HG02588 (cell line): ENCODE results near the gene ATG7.
"Not testable (repeated sequence)": the region's sequence is repeated elsewhere in the genome, so short reads cannot be mapped to it uniquely, and the experiment has no call there.

Source experiments
- ATAC-seq: cut with Tn5 transposase; IDR thresholded peaks from one replicate; pipeline ENCODE4 v1.9.1; 2021; ENCODE audit warnings: mild to moderate bottlenecking, moderate library complexity; ENCODE audit not compliant: unreplicated experiment

ATG7 gene

DNA sequence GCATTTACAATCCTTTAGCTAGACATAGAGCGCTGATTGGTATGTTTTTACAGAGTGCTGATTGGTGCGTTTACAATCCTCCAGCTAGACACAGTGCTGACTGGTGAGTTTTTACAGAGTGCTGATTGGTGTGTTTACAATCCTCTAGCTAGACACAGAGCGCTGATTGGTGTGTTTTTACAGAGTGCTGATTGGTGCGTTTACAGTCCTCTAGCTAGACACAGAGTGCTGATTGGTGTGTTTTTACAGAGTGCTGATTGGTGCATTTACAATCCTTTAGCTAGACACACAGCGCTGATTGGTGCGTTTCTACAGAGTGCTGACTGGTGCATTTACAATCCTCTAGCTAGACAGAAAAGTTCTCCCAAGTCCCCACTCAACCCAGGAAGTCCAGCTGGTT lies 76.7 kb downstream of the ATG7 start:
- ATAC-seq: not testable (repeated sequence)

DNA sequence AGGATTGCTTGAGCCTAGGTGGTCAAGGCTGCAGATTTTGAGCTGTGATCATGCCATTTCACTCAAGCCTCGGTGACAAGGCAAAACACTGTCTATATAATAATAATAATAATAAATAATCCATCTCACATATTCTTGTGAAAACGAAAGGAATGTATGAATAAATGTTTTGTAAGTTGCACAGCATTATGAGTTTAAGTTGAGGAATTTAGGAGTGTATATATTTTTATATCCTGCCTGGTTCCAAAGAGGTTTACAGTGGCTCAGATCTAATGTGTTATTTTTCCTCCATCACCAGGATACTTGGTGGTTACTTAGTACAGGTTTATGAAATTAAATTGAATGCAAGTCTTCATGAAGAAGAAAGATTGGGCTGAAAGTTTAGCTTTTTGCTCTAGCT lies 77.2 kb downstream of the ATG7 start:
- ATAC-seq: no peak

DNA sequence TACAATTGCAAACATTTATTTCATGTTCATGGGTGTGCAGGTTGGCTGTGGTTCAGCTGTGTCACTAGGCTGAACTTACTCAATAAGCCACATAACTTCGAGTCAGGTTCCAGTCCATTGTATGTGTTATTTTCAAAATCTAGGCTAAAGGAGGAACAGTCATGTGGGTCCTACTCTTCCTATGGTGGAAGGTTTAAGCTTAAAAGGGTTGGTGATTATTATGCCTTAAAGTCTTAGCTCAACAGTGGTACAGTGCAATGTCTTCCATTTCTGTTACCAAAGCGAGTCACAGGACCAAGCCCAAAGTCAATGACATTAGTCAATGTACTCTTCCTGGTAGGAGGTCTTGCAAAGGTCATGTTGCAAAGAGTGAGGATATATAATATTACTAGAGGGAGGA lies 78.2 kb downstream of the ATG7 start:
- no peak for ATAC-seq

DNA sequence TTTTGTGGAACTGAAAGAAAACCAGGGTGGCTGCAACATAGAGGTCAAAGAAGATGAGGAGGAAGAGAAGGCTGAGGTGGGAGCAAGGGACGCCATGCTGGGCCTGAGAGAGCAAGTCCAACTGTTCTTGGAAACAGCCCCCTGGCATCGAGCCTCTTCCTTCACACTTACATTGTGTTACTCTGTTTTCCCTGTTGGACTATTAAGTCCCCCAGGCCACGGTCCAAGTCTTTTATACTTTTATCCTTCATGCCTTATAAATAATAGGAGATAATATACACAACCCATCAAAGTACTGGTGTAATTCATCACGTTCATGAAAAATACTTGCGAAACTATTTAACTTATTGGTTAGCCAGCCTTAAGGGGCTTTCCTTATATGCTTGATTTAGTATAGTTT lies 79.3 kb downstream of the ATG7 start:
- ATAC-seq: no peak

DNA sequence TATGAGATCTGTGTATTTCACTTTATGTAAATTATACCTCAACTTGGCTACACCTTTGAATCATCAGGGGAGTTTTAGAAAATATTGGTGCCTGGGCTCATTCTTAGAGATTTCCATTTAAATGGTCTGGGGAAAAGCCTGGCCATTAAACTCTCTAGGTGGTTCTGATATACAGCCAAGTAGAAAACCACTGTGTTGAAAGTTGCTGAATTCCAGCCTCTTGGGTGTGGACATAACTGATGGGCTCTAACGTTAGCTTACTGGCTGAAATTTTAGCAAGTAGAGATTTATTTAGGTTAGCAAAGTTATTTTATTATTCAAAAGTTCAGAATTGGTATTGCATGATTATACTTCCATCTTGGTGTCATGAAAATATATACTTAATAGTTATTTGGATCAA lies 84.1 kb downstream of the ATG7 start:
- ATAC-seq: no peak

DNA sequence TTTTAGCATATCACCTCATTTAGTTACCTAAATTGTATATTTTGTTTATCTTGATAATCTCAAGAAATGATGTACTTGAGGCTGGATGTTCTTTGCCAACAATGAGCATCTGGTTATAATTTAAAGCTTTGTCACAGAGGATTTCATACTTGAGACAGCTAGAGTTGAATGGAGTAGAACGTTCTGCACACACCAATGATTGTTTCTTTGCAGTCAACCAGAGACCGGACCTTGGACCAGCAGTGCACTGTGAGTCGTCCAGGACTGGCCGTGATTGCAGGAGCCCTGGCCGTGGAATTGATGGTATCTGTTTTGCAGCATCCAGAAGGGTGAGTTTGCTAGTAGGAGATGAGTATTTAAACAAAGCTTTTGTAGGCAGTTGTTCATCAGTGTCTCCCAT lies 90.4 kb downstream of the ATG7 start:
- no peak for ATAC-seq

DNA sequence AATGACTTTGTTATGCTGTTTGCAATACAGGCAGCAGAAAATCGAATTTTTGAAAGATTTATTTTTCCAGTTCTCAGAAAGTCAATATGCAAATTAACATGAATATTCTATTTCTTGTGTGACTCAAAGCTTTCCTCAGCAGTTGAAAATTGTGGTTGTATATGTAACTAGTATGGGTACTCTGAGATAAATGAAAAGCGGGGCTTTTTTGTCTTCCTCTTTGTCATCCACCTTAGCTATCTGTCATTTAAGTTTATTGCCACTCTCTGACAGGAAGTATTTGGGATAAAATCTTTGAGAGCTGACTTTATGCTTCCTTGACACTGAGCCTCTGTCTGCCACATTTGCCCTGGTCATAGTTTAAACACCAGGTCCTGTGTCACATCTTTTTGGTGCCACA lies 91.5 kb downstream of the ATG7 start:
- ATAC-seq: no peak

DNA sequence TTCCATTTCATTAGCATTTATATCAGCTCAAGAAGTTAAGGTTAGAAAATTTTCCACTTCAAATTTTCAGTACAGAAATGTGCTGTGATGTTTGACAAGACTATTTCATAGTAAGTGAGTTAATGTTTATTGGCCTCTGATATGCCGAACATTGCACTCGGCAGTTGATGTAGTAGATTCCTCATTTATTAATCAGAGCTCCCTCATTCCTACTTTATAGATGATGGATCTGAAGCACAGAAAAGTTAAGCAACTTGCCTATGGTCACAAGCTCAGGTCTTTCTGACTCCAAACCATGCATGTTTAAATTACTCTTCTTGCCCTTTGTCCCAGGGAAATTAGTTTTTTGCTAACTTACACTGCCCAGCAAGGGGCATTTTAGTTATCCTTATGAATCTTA lies 92.0 kb downstream of the ATG7 start:
- ATAC-seq: no peak

DNA sequence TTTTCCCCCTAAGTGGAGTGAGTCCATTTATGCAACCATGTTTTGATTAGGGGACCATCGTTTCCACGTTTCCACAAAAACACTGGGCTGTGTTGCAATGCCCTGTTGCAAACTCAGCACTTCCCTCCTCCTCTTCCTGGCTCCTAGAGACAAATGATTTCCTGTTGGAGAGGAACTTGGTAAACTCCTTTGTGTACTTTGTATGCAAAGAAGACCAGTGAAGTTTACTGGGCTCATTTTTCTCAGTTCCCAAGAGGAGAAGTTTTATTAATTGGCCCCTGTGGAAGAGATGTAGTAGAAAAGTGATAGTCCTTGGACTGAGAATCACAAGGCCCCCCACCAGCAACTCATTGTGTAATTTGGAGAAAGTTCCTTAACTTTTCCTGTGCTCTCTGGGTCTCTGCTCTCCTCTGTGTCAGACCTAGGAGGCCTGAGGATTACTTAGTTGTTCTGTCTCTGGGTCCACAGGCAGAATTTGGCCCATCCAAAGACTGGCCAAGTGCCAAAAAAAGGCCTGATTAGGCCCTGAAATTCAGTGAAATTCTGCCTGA lies 95.0 kb downstream of the ATG7 start:
- ATAC-seq: no peak

DNA sequence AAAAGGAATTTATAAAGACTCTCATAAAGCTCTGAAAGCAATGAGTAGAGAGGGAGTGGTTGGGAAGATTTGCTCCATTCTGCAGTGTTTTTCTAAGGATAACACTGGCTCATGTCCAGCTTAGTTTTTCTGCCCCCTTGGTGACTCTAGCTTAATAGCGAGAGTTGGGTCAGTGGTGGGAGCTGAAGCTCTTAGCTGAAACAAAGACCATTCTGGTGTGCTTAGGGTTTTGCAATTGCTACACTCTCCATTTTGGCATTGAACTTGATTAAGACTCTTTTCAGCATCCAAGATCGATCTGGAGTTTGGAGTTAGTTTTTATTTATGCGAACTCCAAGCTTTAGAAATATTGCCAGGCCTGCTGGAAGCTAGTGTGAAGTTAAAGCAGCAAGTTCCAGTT lies 98.0 kb downstream of the ATG7 start:
- ATAC-seq: no peak

DNA sequence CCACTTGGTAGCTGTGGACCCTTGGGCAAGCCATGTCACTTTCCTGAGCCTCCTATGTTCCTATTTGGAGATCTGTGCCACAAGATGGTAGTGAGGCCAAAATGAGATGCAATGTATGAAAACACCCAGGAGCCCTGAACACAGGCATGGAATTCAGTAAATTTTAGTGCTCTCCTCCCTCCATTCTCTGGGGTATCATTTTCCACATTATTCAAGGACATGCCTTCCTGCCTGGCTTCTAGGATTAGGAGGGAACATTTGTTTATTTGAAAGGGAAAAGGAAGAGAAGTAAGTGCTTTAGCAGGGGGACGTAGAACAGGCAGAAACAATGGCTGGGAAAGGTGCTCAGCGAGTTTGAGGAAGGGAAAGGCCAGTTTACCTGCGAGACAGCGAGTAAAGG lies 98.8 kb downstream of the ATG7 start:
- no peak for ATAC-seq

DNA sequence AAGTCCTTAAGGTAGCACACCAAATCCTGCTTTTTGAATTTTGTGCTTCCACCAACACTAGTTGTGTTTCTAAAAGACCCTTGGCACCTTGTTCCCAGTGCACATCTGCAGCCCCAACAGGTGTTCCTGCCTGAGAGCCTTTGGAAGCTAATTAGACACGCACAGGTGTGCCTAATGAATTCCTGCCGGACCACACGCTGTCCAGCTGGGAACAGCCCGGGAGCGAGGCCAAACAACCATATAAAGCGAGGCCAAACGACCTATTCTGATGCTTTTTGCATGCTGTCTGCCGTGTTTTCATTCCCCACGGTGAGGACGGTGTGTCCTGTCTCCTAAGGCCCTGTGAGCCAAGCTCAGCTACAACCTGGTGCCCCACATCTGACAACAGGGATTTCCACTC lies 99.5 kb downstream of the ATG7 start:
- ATAC-seq: no peak

DNA sequence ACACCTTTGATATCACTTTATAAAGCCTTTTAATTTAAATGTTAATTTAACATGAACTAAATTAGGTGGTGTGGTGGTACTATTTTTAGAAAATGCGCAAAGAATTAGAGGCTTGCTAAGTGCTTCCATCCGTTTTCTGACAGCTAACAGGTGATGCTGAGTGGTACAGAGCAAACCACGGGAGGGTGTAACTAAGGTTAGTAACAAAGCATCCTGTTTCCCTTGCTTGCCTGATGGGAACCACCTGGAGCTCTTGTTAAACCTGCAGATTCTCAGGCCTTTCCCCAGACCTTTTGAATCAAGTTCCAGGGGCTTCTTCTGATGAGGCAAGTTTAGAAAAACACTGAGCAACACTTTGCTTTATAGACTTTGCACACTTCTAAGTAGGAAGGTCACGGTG lies 101.0 kb downstream of the ATG7 start:
- no peak for ATAC-seq

DNA sequence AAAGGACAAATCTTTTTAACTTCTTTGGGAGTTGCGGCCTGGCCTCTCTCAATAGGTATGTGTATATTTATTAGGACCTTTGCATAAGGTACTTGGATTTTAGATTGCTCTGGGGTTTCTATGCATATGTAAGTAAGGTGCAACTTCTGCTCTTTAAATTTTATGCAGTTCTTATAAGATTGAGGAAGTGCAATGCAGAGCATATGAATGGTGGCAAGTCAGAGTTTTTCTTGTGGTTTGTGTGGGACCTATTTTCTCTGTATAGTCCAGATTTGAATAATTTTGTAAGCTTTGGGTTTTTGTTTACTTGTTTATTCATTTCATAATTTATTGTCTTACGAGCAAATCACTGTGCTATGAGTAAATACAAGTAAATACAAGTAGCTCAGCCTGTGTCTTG lies 101.5 kb downstream of the ATG7 start:
- ATAC-seq: no peak

DNA sequence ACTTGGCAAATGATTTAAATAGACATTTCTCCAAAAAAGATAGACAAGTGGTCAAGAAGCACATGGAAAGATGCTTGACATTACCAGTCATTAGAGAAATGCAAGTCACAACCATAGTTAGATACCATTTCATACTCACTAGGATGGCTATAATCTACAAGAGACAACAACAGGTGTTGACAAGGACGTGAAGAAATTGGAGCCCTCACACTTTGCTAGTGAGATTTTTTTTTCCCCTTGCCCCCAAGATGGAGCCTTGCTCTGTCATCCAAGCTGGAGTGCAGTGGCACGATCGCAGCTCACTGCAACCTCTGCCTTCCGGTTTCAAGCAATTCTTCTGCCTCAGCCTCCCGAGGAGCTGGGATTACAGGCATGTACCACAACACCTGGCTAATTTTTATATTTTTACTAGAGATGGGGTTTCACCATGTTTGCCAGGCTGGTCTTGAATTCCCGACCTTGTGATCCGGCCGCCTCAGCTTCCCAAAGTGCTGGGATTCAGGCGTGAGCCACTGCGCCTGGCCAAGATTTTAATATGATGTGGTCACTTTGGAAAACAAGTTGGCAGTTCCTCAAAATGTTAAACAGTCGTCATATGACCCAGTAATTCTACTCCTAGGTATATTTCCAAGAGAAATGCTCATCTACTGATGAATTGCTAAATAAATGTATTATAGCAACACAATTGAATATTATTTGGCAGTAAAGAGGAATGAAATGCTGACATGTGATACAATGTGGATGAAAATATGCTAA lies 103.3 kb downstream of the ATG7 start:
- ATAC-seq: no peak

DNA sequence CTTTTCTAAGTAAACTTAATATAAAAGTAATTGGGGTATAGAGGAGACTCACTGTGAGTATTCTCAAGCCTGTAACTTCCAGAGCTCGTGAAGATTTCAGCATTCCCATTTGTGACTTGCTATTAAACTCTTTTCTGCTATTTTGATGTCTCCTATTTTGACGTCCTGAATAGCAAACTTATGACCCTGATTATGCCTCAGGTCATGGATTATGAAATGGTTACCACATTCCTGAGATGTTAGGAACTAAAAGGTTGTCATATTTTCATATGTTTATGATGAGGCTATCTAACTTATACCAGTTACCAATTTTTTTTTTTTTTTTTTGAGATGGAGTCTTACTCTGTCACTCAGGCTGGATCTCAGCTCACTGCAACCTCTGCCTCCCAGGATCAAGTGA lies 105.5 kb downstream of the ATG7 start:
- ATAC-seq: no peak

DNA sequence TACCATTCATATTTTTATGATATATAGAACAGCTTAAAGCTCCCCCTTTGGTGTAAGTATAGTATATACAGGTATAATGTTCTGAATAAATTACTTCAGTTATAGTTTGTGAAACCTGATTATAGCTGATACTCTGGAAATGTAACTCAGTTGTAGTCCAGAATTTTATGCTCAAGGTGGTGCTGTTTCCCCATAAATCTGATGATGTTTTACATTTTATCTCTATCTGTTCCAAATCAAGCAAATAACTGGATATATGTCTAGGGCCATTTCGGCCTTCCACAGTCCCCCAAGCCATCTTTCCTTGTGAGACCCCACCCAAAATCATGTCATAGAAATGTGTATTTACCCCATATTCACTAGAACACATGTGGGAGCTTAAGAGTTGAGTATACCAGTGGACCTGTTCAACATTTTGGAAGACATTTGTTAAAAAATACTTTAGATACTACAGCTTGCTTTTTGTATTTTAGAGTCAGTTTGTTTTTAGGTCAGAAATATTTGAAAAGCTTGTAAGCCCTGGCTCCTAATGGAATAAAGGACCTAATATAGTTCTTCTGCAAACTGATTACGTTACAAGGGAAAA lies 107.1 kb downstream of the ATG7 start:
- no peak for ATAC-seq

DNA sequence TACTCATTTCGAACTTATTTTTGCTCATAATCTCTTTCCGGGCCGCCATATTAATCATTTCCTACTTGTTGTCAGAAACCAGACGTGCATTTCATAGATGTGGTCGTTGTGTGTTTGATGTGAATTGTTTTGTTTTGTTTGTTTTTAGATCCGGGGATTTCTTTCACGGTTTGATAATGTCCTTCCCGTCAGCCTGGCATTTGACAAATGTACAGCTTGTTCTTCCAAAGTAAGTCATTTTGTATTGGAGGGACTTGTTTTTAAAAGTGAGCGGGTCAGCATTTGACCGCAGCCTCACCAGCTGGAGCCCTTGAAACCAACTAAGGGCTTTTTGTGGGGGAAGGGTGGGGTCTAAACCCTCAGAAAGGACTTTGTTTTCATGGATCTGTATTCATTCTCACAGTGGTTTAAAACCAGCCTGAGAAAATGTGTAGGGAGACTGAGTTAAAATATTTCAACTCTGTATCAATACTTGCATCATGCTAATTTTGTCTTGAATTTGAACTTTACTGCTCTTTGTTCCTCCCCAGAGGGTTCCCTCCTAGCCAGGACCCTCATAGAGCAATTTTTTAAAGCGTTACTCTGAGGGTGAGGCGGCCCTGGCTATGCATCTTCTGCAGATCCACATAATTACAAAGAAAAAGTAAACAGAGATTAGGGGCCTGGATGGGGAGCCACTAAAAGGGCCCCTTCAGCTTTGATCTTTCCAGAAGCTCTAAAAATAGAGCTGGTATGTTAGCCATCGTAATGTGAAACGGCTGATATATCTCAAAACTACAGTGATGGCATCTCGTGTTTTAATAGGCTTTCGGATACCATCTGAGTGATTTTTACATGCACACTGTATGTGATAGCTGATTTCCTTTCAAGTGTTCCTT lies 107.9 kb downstream of the ATG7 start:
- no peak for ATAC-seq

DNA sequence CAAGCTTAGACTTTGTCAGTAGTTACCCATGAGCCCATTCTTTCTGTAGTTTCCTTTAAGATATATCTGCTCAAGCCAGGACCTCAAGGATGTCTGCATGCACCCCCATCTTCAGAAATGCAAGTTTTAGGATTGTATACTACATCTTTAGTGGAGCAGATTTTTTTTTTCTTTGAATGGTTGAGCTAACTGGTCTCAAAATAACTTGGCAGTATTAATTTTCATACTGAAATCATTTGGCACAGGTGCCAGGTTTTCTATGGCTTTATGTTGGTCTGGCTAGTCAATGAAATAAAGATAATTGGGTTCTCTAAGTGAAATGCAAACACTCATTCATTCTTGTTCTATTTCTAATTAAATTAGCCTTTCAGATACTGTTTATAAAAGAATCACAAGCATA lies 108.9 kb downstream of the ATG7 start:
- ATAC-seq: no peak

DNA sequence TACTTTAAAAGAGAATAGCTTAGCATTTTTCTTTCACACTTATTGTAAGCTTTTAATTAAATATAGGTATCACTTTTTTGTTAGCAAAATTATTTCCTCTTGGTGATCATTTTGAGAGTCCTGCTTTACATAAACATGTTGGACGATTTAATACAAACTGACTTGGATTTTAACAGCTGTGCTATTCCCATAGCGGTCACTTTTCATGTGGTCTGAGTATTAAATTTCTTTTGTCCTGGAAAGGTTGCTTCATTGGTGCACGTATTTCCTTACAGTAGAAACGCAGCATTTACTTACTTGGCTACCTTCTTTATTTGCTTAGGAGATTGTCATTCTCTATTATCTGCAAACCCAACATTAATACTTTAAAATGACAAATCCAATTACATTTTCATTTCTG lies 109.4 kb downstream of the ATG7 start:
- no peak for ATAC-seq

DNA sequence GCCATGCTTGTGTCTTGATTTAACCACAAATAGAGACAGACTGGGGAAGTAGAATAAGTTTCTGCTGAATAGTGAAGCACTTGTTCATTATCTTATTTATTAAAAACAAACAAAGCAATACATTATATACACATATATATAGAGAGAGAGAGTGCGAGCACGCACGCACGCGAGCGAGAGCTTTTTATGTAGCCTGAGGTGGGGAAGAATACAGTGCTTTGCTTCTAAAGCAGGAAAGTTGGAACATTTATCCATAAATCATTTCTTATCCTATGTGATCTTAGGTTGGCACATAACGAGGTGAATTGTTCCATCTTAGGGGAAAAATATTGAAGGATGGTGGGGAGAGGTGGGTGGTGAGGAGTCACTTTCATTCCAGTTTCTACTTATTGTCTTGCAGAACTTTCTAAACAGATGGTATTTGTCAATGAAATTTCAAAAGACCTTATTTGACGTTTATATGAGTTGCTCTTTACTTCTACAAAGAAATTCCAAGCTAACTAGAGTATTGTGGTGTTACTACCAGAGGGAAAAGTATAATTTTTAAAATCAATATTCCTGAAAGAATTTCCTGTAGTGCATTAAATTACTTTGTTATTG lies 110.0 kb downstream of the ATG7 start:
- ATAC-seq: no peak
